CD4-positive, alpha-beta T cell treated with Interleukin-1 beta for 1 hour (primary cell): ENCODE results near the gene PCDHGB3.
"Not testable (repeated sequence)": the region's sequence is repeated elsewhere in the genome, so short reads cannot be mapped to it uniquely, and the experiment has no call there.

ENCODE experiments used
- DNase-seq, 2 donors: peaks; one replicate each; pipeline ENCODE4 v3.0.0-alpha.2; 2020 to 2022

Gene PCDHGB3

DNA sequence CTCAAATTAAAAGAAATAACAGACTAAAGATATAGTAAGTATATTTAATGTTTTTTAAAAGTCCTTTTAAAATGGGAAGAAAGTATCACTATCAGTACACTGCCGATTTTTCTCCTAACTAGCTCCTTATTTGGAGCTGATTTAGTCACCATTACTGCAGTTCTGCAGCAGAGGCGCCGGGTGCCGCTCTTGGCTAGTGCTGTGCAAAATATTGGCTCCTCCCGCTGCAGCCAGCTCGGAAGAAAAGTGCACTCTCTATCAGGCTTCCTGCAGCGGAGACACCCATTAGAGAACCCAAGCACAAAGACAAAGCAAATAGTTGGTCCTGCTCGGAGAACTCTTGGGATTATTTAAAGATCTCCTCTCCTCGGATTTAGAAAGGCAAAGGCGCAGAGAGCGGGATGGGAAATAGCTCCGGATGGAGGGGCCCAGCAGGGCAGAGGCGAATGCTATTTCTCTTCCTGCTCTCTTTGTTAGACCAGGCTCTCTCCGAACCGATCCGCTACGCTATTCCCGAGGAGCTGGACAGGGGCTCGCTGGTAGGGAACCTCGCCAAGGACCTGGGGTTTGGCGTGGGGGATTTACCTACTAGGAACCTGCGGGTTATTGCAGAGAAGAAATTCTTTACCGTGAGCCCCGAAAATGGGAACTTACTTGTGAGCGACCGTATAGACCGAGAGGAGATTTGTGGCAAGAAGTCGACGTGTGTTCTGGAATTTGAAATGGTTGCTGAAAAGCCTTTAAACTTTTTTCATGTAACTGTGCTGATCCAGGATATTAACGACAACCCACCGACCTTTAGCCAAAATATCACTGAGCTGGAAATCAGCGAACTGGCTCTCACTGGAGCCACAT, at the start of gene PCDHGB3:
Gene PCDHGB3, plus strand, starts transcription at position 249 of the 855 bp plus-strand sequence. Its CDS starts 153 bp downstream, at position 402.
- peak; percentile 33 to 40 for DNase-seq

GRCh38 chr5:141322261-141322660, 47.8 kb upstream of the PCDHGB3 start:
- DNase-seq, result no peak

DNA sequence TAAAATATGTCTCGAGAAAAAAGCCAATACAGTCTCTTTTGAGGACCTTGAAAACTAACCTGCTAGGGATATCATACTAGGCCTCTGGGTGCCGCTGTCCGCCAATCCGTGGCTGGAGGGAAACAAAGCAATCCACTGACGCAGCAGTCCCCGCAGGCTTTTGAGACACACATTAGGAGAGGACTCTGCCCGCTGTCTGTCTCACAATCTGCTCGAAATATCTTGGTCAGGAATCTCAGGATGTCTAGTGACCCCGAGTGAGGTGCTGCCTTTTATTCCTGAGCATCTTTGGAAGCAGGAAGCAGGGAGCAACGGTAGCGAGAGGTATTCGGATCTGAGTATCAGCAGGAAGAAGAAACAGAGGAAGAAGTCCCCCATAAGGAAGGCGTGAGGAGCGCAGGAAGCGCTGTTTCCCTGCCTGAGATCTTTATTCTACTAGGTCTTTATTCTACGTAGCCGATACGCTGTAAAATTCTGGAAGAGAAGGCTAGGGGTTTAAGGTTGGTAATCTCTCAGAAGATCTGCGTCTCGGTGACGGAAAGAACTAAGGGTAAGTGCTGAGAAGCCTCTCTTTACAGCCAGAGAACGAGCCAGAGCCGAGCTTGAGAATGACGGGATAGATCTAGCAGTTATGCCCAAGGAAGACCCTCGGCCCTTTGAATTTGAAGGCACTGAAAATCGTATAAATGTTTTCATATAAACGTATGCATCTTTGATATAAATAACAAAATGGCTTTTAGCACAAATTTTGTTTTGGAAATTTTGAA, 43.8 kb upstream of the PCDHGB3 start:
- DNase-seq, result peak; percentile 72 to 73

DNA sequence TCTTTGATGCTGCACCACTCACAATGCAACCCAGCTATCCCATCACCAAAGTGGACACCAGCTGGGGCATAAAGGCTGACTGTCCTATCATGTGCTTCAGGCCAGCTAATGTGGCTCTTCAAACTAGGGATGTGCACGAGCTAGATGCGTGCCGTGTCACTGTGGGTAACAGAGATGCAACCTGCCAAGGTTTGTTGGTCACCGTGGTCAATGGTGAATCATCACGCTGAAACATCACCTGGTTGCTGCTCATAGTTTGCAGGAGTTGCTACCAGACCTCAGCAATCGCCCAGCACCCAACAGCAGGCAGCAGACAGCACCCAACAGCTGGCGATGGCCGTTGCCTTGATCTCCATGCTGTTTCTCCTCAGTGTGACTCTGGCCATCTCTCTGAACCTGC, 41.8 kb upstream of the PCDHGB3 start:
- DNase-seq, result no peak

GRCh38 chr5:141330299-141331080, 39.6 kb upstream of the PCDHGB3 start, which contains the start of gene PCDHGA1:
Gene PCDHGA1, plus strand, starts transcription at chr5:141330514.
- DNase-seq, result peak; percentile 16 to 31

GRCh38 chr5:141332571-141332970, 37.5 kb upstream of the PCDHGB3 start:
- not testable (repeated sequence) for DNase-seq

DNA sequence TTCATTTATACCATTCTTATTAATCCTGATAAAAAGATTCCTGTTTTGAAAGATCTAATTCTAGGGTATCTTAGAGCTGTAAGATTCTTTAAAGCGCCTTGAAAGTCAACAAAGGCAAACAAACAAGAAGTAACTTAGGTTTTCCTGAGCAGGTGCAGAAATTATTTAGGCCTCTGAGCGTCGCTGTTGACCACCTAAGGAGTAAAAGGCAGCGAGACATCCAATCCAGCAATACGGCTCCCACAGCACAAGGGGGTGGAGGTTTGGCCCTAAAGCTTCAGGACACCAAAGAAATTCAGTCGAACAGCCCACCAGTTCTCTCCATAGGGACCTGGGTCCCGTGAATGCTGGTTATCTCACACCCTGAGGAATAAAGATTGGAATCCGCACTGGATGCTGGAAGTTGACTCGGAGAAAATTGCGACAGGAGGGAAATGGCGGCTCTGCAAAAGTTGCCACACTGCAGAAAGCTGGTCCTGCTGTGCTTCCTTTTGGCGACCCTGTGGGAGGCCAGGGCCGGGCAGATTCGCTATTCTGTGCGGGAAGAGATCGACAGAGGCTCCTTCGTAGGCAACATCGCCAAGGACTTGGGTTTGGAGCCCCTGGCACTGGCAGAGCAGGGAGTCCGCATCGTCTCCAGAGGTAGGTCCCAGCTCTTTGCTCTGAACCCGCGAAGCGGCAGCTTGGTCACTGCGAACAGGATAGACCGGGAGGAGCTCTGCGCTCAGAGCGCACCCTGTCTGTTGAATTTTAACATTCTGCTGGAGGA, 31.3 kb upstream of the PCDHGB3 start, which contains the start of gene PCDHGA2:
Gene PCDHGA2, plus strand, starts transcription at position 223 of the 769 bp plus-strand sequence.
- DNase-seq, result no peak

- DNase-seq, result not testable (repeated sequence)
Observed at GRCh38 chr5:141340781-141341354, 29.2 kb upstream of the PCDHGB3 start.

DNA sequence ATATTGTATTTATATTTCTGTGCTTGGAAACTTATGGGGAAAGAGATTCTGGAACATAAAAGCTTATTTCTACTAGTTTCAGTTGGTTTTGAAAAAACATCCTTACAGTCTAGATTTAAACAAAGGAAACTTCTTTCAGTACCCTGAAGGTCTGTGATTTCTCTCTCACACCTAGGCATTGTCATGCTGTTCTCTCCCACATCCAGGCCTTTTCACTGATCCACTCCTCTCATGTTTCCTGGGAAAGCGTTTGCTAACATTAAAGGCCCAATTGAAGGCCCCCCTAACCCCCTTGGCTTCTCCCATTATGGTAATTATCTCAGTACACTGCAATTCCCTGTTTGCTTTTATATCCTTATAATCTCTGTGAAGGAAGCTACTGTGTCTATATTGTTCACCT, 27.3 kb upstream of the PCDHGB3 start:
- DNase-seq, result no peak

DNA sequence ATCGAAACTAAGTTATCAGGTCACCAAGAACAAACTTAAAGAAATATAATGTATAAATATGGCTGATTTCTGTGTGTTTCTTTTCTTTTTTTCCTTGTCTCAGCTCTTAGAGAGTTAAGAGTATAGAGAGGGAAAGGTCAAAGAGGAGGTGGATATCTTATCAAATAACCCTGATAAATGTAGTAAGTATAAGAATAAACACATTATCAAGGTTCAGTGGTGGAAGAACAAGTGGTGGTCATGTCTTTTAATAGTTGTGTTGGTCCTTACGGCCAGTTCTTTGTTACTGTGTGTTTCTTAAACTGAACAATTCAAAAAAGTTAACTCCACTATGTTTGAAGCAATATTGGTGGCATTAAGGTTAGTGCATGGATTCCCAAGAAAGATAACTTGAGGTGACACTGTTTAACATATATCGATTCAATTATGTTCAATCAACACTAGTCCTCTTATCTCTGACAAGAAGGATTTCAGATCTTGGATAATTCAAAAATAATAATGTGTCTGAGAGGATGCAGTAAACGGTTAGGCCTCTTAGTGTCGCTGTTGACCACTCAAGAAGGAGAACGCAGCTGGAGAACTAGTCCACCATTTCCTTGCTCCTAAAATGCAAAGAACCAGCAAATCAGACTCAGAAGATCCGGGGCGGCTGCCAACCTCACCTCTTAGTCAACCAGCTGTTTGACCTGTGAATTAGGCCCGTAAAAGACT, 26.6 kb upstream of the PCDHGB3 start, which contains the start of gene PCDHGA3:
Gene PCDHGA3, plus strand, starts transcription at position 588 of the 711 bp plus-strand sequence. CDS start 205 bp downstream, outside the sequence.
- DNase-seq, result no peak

GRCh38 chr5:141343953-141344463, 26.0 kb upstream of the PCDHGB3 start:
- no peak for DNase-seq

DNA sequence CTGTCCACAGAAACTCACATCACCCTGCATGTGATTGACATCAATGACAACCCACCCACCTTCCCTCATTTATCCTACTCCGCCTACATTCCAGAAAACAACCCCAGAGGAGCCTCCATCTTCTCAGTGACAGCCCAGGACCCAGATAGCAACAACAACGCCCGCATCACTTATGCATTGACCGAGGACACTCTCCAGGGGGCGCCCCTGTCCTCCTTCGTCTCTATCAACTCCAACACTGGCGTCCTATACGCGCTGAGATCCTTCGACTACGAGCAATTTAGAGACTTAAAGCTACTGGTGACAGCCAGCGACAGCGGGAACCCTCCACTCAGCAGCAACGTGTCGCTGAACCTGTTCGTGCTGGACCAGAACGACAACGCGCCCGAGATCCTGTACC, 24.7 kb upstream of the PCDHGB3 start:
- DNase-seq, result no peak

GRCh38 chr5:141346017-141346416, 24.0 kb upstream of the PCDHGB3 start:
- not testable (repeated sequence) for DNase-seq

GRCh38 chr5:141349917-141350619, 20.0 kb upstream of the PCDHGB3 start, which contains the start of gene PCDHGB1:
Gene PCDHGB1, plus strand, starts transcription at chr5:141350099. Its CDS starts 162 bp downstream, at chr5:141350261.
- DNase-seq, result peak; percentile 18 to 46

DNA sequence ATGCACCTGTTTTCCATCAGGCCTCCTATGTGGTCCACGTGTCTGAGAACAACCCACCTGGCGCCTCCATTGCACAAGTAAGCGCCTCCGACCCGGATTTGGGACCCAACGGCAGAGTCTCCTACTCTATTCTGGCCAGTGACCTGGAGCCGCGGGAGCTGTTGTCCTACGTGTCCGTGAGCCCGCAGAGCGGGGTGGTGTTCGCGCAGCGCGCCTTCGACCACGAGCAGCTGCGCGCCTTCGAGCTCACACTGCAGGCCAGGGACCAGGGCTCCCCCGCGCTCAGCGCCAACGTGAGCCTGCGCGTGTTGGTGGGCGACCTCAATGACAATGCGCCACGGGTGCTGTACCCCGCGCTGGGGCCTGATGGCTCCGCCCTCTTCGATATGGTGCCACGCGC, 18.5 kb upstream of the PCDHGB3 start:
- DNase-seq, result no peak

DNA sequence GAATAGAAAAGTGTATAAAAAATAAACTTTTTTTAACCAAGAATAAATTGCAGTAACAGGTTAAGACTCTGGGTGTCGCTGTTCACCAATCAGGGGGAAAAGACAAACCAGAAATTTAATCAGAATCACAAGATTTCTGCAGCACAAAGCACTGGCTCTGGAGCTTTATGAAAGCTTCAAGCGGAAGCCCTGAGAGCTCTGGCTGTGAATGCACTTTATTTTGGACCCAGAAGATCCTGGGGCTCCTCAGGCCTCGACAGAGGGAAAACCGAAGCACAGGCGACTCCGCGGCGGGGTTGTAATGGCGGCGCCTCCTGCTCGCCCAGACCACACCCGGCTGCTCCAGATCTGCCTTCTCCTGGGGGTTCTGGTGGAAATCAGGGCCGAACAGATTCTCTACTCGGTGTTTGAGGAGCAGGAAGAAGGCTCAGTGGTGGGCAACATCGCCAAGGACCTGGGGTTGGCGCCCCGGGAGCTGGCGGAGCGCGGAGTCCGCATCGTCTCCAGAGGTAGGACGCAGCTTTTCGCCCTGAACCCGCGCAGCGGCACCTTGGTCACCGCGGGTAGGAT, 15.1 kb upstream of the PCDHGB3 start, which contains the start of gene PCDHGA4:
Gene PCDHGA4, plus strand, starts transcription at position 122 of the 570 bp plus-strand sequence. Its CDS starts 87 bp downstream, at position 209.
- DNase-seq, result peak in 1 of 2 donors; percentile 16

DNA sequence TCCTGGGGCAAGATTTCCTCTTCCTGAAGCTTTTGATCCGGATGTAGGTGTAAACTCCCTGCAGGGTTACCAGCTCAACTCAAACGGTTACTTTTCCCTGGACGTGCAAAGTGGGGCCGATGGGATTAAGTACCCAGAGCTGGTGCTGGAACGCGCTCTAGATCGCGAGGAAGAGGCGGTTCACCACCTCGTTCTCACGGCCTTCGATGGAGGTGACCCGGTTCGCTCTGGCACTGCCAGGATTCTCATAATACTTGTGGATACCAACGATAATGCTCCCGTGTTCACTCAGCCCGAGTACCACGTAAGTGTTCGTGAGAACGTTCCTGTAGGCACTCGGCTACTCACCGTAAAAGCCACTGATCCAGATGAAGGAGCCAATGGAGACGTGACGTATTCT, 14.4 kb upstream of the PCDHGB3 start:
- no peak for DNase-seq

- no peak for DNase-seq
Observed at GRCh38 chr5:141356133-141356532, 13.9 kb upstream of the PCDHGB3 start.

- DNase-seq, result no peak
Observed at GRCh38 chr5:141356950-141357349, 13.1 kb upstream of the PCDHGB3 start.
